ENCODE results near the gene YAF2. TPM values are rescaled to one million over a fixed set of nuclear protein-coding genes. Genes with fewer than 3 reads are reported as not detected.
"Not testable (repeated sequence)": the region's sequence is repeated elsewhere in the genome, so short reads cannot be mapped to it uniquely, and the experiment has no call there.

Gene YAF2
- total RNA-seq, 2 donors from 2014 or later: 38.9 to 43.9 TPM

GRCh38 chr12:42237052-42237852, 796 bp downstream of the YAF2 start:
- ATAC-seq (ENCODE audit: insufficient number of reproducible peaks, low FRiP score, low read depth) (peak; percentile 30), DNase-seq (ENCODE audit: low spot score) (peak; percentile 25)
- no peaks in the 10 kb centered on the region for H3K36me3 ChIP-seq
- H3K9me3 ChIP-seq: no peaks in the 10 kb centered on the region
- H3K4me3 ChIP-seq: peak overlapping the region; percentile 90
- H3K27me3 ChIP-seq (replicated peaks; ENCODE audit: insufficient read depth): no peaks in the 10 kb centered on the region
- peak; percentile 53 for TF ChIP-seq CTCF (IDR thresholded peaks at IDR 0.05)
- peaks cover 18 to 39% of the 10 kb centered on the region in 2 donors for H3K4me1 ChIP-seq (ENCODE audit: control insufficient read depth in 1 of 2, low read depth in 2 of 2)
- H3K27ac ChIP-seq: peak overlapping the region; percentile 83 to 93

GRCh38 chr12:42236017-42236416, 2.0 kb downstream of the YAF2 start:
- ATAC-seq (ENCODE audit: insufficient number of reproducible peaks, low FRiP score, low read depth): no peak
- H3K9me3 ChIP-seq: no peaks in the 10 kb centered on the region
- H3K27me3 ChIP-seq (replicated peaks; ENCODE audit: insufficient read depth): no peaks in the 10 kb centered on the region
- no peak for TF ChIP-seq CTCF (IDR thresholded peaks at IDR 0.05)
- DNase-seq (ENCODE audit: low spot score): no peak
- peak overlapping the region; percentile 21 to 55 for H3K27ac ChIP-seq
- H3K4me1 ChIP-seq (ENCODE audit: control insufficient read depth in 1 of 2, low read depth in 2 of 2): peaks cover 22 to 41% of the 10 kb centered on the region in 2 donors
- H3K36me3 ChIP-seq: no peaks in the 10 kb centered on the region
- peak overlapping the region; percentile 90 for H3K4me3 ChIP-seq

GRCh38 chr12:42235426-42235825, 2.6 kb downstream of the YAF2 start:
- ATAC-seq (ENCODE audit: insufficient number of reproducible peaks, low FRiP score, low read depth): no peak
- no peak for DNase-seq (ENCODE audit: low spot score)
- no peaks in the 10 kb centered on the region for H3K9me3 ChIP-seq
- no peak for TF ChIP-seq CTCF (IDR thresholded peaks at IDR 0.05)
- H3K4me1 ChIP-seq (ENCODE audit: control insufficient read depth in 1 of 2, low read depth in 2 of 2): peaks cover 22 to 41% of the 10 kb centered on the region in 2 donors
- no peak overlapping the region for H3K4me3 ChIP-seq
- H3K27ac ChIP-seq: peak overlapping the region; percentile 21 to 55
- H3K27me3 ChIP-seq (replicated peaks; ENCODE audit: insufficient read depth): no peaks in the 10 kb centered on the region
- H3K36me3 ChIP-seq: no peaks in the 10 kb centered on the region

GRCh38 chr12:42234970-42235369, 3.1 kb downstream of the YAF2 start:
- Histone ChIP-seq H3K4me1 (ENCODE audit: control insufficient read depth in 1 of 2, low read depth in 2 of 2) (peaks cover 22 to 41% of the 10 kb centered on the region in 2 donors), H3K9me3 (no peaks in the 10 kb centered on the region), H3K27me3 (replicated peaks; ENCODE audit: insufficient read depth) (no peaks in the 10 kb centered on the region), H3K27ac (no peak overlapping the region), H3K36me3 (no peaks in the 10 kb centered on the region), H3K4me3 (no peak overlapping the region)
- DNase-seq (ENCODE audit: low spot score) (no peak), ATAC-seq (ENCODE audit: insufficient number of reproducible peaks, low FRiP score, low read depth) (no peak)
- no peak for TF ChIP-seq CTCF (IDR thresholded peaks at IDR 0.05)

GRCh38 chr12:42227525-42227924, 10.5 kb downstream of the YAF2 start:
- H3K4me1 ChIP-seq (ENCODE audit: control insufficient read depth in 1 of 2, low read depth in 2 of 2); H3K9me3 ChIP-seq; H3K27me3 ChIP-seq (replicated peaks; ENCODE audit: insufficient read depth); H3K27ac ChIP-seq; H3K4me3 ChIP-seq; H3K36me3 ChIP-seq; DNase-seq (ENCODE audit: low spot score); ATAC-seq (ENCODE audit: insufficient number of reproducible peaks, low FRiP score, low read depth): not testable (repeated sequence)

GRCh38 chr12:42224501-42224900, 13.5 kb downstream of the YAF2 start:
- not testable (repeated sequence) for H3K27ac ChIP-seq; ATAC-seq (ENCODE audit: insufficient number of reproducible peaks, low FRiP score, low read depth); H3K9me3 ChIP-seq; DNase-seq (ENCODE audit: low spot score); H3K27me3 ChIP-seq (replicated peaks; ENCODE audit: insufficient read depth); H3K4me3 ChIP-seq; H3K4me1 ChIP-seq (ENCODE audit: control insufficient read depth in 1 of 2, low read depth in 2 of 2); H3K36me3 ChIP-seq

Data from thoracic aorta (tissue), 2 donors.